IMR-90 (cell line): Measurements from ENCODE around the gene KRT79. TPM values are rescaled to one million over a fixed set of nuclear protein-coding genes. Genes with fewer than 3 reads are reported as not detected.

ENCODE experiments used
- ATAC-seq: fragments of 200-7000 bp; cut with Tn5 transposase; 2 replicates; pipeline ENCODE4 v1.9.1; 2020; ENCODE audit warnings: low read depth, mild to moderate bottlenecking, moderate library complexity
- BruUV-seq: library from RNA; stranded (reverse); fragments of 400-500 nt; replicated peaks from 2 replicates; lab custom pipeline; 2021; lab: Mats Ljungman, UMichigan
- CTCF ChIA-PET: fragments of 300-600 bp; formaldehyde crosslinking; extraction: SDS; loops from one replicate; lab custom pipeline; 2021; ENCODE audit warnings: antibody characterized with exemption; lab: Yijun Ruan, JAX
- POLR2A ChIA-PET: fragments of 300-600 bp; sonication (Branson Sonifier 250); formaldehyde crosslinking; loops from one replicate; lab custom pipeline; 2022; ENCODE audit warnings: antibody characterized with exemption; ENCODE audit not compliant: unreplicated experiment; lab: Charles Lee
- DNase-seq: peaks from one replicate; pipeline ENCODE4 v3.0.0; 2013
- H2AFZ ChIP-seq: replicated peaks from 2 replicates; pipeline ENCODE3; 2013; ENCODE audit warnings: low read length, mild to moderate bottlenecking; ENCODE audit not compliant: poor library complexity
- H2AK5ac ChIP-seq: 2 replicates; pipeline ENCODE4 v1.6.1; 2013; ENCODE audit warnings: low read depth, low read length, inconsistent platforms
- H2AK9ac ChIP-seq: replicated peaks from 2 replicates; pipeline ENCODE3; 2013; ENCODE audit warnings: mild to moderate bottlenecking, low read depth, low read length, moderate library complexity; ENCODE audit not compliant: poor library complexity
- H2BK120ac ChIP-seq: 2 replicates; pipeline ENCODE4 v1.6.1; 2013; ENCODE audit warnings: low read depth, low read length, inconsistent platforms
- H2BK15ac ChIP-seq: 3 replicates; pipeline ENCODE4 v1.6.1; 2013; ENCODE audit warnings: low read depth, low read length, inconsistent platforms
- H2BK20ac ChIP-seq: 2 replicates; pipeline ENCODE4 v1.6.1; 2013; ENCODE audit warnings: low read depth, mild to moderate bottlenecking, inconsistent platforms, low read length, moderate library complexity
- H2BK5ac ChIP-seq: 2 replicates; pipeline ENCODE4 v1.6.1; 2013; ENCODE audit warnings: mild to moderate bottlenecking, low read depth, low read length, inconsistent platforms; ENCODE audit not compliant: poor library complexity, severe bottlenecking
- H3K14ac ChIP-seq: replicated peaks from 2 replicates; pipeline ENCODE4 v1.6.1; 2013; ENCODE audit warnings: low read depth, low read length, inconsistent platforms
- H3K18ac ChIP-seq: 2 replicates; pipeline ENCODE4 v1.6.1; 2013; ENCODE audit warnings: low read depth, low read length, control low read depth
- H3K23ac ChIP-seq: 2 replicates; pipeline ENCODE4 v1.6.1; 2013; ENCODE audit warnings: low read depth, low read length, inconsistent platforms
- H3K27ac ChIP-seq: 2 replicates; pipeline ENCODE4 v1.5.1; 2013; ENCODE audit warnings: mild to moderate bottlenecking, control low read depth, low read length; ENCODE audit not compliant: insufficient read depth
- H3K27me3 ChIP-seq: 2 replicates; pipeline ENCODE4 v1.6.1; 2013; ENCODE audit warnings: low read length; ENCODE audit not compliant: control insufficient read depth, insufficient read depth
- H3K36me3 ChIP-seq: 2 replicates; pipeline ENCODE4 v1.6.1; 2013; ENCODE audit warnings: low read length, mixed read lengths; ENCODE audit not compliant: control insufficient read depth, insufficient read depth
- H3K4ac ChIP-seq: 2 replicates; pipeline ENCODE4 v1.6.1; 2013; ENCODE audit warnings: low read depth, low read length, inconsistent platforms
- H3K4me1 ChIP-seq: 2 replicates; pipeline ENCODE4 v1.6.1; 2013; ENCODE audit warnings: low read length, mixed read lengths; ENCODE audit not compliant: control insufficient read depth, insufficient read depth
- H3K4me2 ChIP-seq: 2 replicates; pipeline ENCODE4 v1.6.1; 2013; ENCODE audit warnings: low read depth, mild to moderate bottlenecking, control low read depth, low read length, moderate library complexity
- H3K4me3 ChIP-seq: 2 replicates; pipeline ENCODE4 v1.5.1; 2013; ENCODE audit warnings: low read depth, mild to moderate bottlenecking, control low read depth, low read length, moderate library complexity; ENCODE audit not compliant: insufficient read depth
- H3K56ac ChIP-seq: 2 replicates; pipeline ENCODE4 v1.6.1; 2013; ENCODE audit warnings: low read length, inconsistent platforms; ENCODE audit not compliant: insufficient read depth; ENCODE audit errors: extremely low read depth
- H3K79me1 ChIP-seq, 2 experiments: 2 replicates each; pipeline ENCODE4 v1.6.1; 2013; ENCODE audit warnings: low read length in 2 of 2, inconsistent platforms in 1 of 2, low read depth in 1 of 2
- H3K9ac ChIP-seq: 2 replicates; pipeline ENCODE4 v1.6.1; 2013; ENCODE audit warnings: low read depth, low read length, control low read depth
- H3K9me1 ChIP-seq: 2 replicates; pipeline ENCODE4 v1.6.1; 2013; ENCODE audit warnings: low read length, inconsistent platforms; ENCODE audit not compliant: insufficient read depth
- H3K9me3 ChIP-seq: 2 replicates; pipeline ENCODE4 v1.6.1; 2013; ENCODE audit warnings: low read length; ENCODE audit not compliant: control insufficient read depth, insufficient read depth
- H4K20me1 ChIP-seq: 2 replicates; pipeline ENCODE4 v1.6.1; 2013; ENCODE audit warnings: low read length, inconsistent platforms; ENCODE audit not compliant: insufficient read depth
- H4K5ac ChIP-seq: 2 replicates; pipeline ENCODE4 v1.6.1; 2013; ENCODE audit warnings: mild to moderate bottlenecking, low read depth, low read length, control low read depth
- H4K8ac ChIP-seq, 2 experiments: 2 replicates each; pipeline ENCODE4 v1.6.1; 2013; ENCODE audit warnings: low read depth in 2 of 2, low read length in 2 of 2, control low read depth in 1 of 2, inconsistent platforms in 1 of 2
- H4K91ac ChIP-seq: 2 replicates; pipeline ENCODE4 v1.6.1; 2013; ENCODE audit warnings: low read depth, low read length, inconsistent platforms; ENCODE audit not compliant: insufficient read depth
- BHLHE40 ChIP-seq: fragments of 150-350 bp; IDR thresholded peaks from 2 replicates; pipeline ENCODE4 v1.6.1; 2016; ENCODE audit warnings: mild to moderate bottlenecking, low read depth, low read length
- CHD1 ChIP-seq: IDR thresholded peaks from 2 replicates; pipeline ENCODE4 v1.6.1; 2012; ENCODE audit warnings: low read depth, low read length, improper control_type of control experiment
- FOS ChIP-seq: fragments of 150-350 bp; IDR thresholded peaks from 2 replicates; pipeline ENCODE4 v1.6.1; 2016; ENCODE audit warnings: low read depth, low read length
- MAFK ChIP-seq: IDR thresholded peaks from 2 replicates; pipeline ENCODE4 v1.6.1; 2012; ENCODE audit warnings: low read depth, low read length, improper control_type of control experiment
- MXI1 ChIP-seq: IDR thresholded peaks from 2 replicates; pipeline ENCODE4 v1.6.1; 2012; ENCODE audit warnings: low read depth, mild to moderate bottlenecking, low read length, moderate library complexity, borderline replicate concordance
- NFE2L2 ChIP-seq: fragments of 150-350 bp; IDR thresholded peaks from 2 replicates; pipeline ENCODE4 v1.6.1; 2016; ENCODE audit warnings: low read depth, mild to moderate bottlenecking, low read length
- RAD21 ChIP-seq: IDR thresholded peaks from 2 replicates; pipeline ENCODE4 v1.6.1; 2012; ENCODE audit warnings: low read length, improper control_type of control experiment
- RCOR1 ChIP-seq: IDR thresholded peaks from 2 replicates; pipeline ENCODE4 v1.6.1; 2012; ENCODE audit warnings: mild to moderate bottlenecking, low read length, improper control_type of control experiment; ENCODE audit not compliant: insufficient replicate concordance
- RFX5 ChIP-seq: IDR thresholded peaks from 2 replicates; pipeline ENCODE4 v1.8.0; 2012; ENCODE audit warnings: low read depth, mild to moderate bottlenecking, low read length, moderate library complexity
- WGBS, 2 experiments: methylation state at CpG; one replicate each; pipeline versions ENCODE4 v1.1.5 to v1.1.7; 2013; ENCODE audit warnings: missing lambda C conversion rate in 2 of 2; ENCODE audit not compliant: insufficient read length in 1 of 2; ENCODE audit errors: extremely low coverage in 2 of 2; 5-methylcytosine and 5-hydroxymethylcytosine counted together
- dilution Hi-C: fragments of 300-500 bp; cut with HindIII; formaldehyde crosslinking; loops from one replicate; pipeline ENCODE4 v1.14.3; 2018; ENCODE audit warnings: low sequenced_read_pairs; ENCODE audit not compliant: unreplicated experiment
- in situ Hi-C: fragments of 300-500 bp; cut with MboI; formaldehyde crosslinking; loops from 3 replicates; pipeline ENCODE4 v1.14.3; 2019; ENCODE audit warnings: low sequenced_read_pairs, inconsistent platforms, mixed read lengths
- intact Hi-C: fragments of 100-400 bp; cut with micrococcal nuclease; formaldehyde crosslinking; loops from 2 replicates; pipeline ENCODE4 v1.10.0; 2022
- polyA plus RNA-seq, 3 experiments: library from polyadenylated mRNA; depleted of rRNA; stranded (reverse); fragments of >200 nt; gene quantifications; 2 replicates each; pipeline ENCODE4 v1.2.3, GENCODE V29; 2012; ENCODE audit warnings: low replicate concordance in 1 of 3
- total RNA-seq: library from RNA; depleted of rRNA; stranded (reverse); fragments of >200 nt; gene quantifications from 2 replicates; pipeline ENCODE4 v1.2.3, GENCODE V29; 2012
- TF ChIP-seq, protein P1 (sequence below): fragments of 150-350 bp; IDR thresholded peaks from 2 replicates; pipeline ENCODE4 v1.6.1; 2016; ENCODE audit warnings: low read depth, mild to moderate bottlenecking, low read length, moderate library complexity, borderline replicate concordance
- TF ChIP-seq, protein P2 (sequence below): conservative IDR thresholded peaks from 2 replicates; pipeline ENCODE4 v1.5.1; 2012; ENCODE audit warnings: mild to moderate bottlenecking, low read depth, low read length, improper control_type of control experiment
- TF ChIP-seq, protein P3 (sequence below): fragments of 150-350 bp; IDR thresholded peaks from 2 replicates; pipeline ENCODE4 v1.6.1; 2017; ENCODE audit warnings: mild to moderate bottlenecking, antibody characterized with exemption, low read length, low read depth

Gene KRT79
- total and polyA plus RNA-seq, 2 of the 4 experiments (the other 2 are of a cell fraction): under 0.01 to 0.24 TPM

DNA sequence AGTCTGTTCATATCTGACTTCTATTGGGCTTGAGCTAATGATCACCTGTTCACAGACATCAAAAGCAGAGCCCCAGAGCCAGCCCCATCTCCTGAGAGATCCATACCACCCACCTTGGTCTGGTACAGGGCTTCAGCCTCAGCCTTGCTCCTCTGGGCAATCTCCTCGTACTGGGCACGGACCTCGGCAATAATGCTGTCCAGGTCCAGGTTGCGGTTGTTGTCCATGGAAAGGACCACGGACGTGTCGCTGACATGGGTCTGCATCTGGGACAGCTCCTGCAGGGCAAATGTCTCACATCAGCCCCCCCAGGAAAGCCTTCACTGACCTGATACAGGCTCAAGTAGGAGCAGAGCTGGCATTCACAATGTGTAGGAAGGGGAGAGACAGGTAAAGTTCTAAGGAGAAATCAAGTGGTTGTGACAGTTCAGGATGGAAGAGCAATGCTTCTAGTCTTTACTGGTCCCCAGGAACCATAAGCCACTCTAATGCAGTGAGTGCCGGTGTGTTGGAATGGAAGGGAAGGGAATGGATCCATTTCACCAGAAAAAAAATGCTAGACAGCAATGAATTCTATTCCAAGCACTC lies 25.4 kb downstream of the KRT79 start:
- dilution Hi-C loops: no loop called here
- Histone ChIP-seq H2BK5ac (no peak overlapping the region), H2BK20ac (no peak overlapping the region), H3K27me3 (peaks cover 48% of the 10 kb centered on the region), H4K5ac (no peak overlapping the region), H3K4ac (no peak overlapping the region), H3K27ac (no peak overlapping the region), H4K8ac (no peak overlapping the region), H4K20me1 (no peaks in the 10 kb centered on the region), H3K4me1 (no peaks in the 10 kb centered on the region), H3K9me1 (no peaks in the 10 kb centered on the region), H3K4me3 (no peak overlapping the region), H3K9me3 (no peaks in the 10 kb centered on the region), H3K4me2 (no peak overlapping the region), H3K18ac (no peak overlapping the region), H3K23ac (no peak overlapping the region), H4K91ac (no peak overlapping the region), H3K36me3 (no peaks in the 10 kb centered on the region), H2AK5ac (no peak overlapping the region), H3K9ac (no peak overlapping the region), H2BK120ac (no peak overlapping the region), H2BK15ac (no peak overlapping the region), H3K14ac (no peak overlapping the region), H3K56ac (no peak overlapping the region), H3K79me1 (no peaks in the 10 kb centered on the region), H2AFZ (no peak overlapping the region), H2AK9ac (no peak overlapping the region)
- ChIA-PET POLR2A (no interaction called here), CTCF (interaction anchor here (0.8 kb wide), 1 partner anchor 529 kb away, joined by 3 read pairs; no protein-coding TSS in a partner anchor)
- in situ Hi-C loops: no loop called here
- 66% methylated on average over 5 of the region's 8 CpGs; no CpG with 5 or more reads in 1 of the 2 experiments for WGBS, 2 experiments
- intact Hi-C loops: no loop called here
- no TSS peak for BruUV-seq
- no peak for TF ChIP-seq NFE2L2
- TF ChIP-seq, protein P1, sequence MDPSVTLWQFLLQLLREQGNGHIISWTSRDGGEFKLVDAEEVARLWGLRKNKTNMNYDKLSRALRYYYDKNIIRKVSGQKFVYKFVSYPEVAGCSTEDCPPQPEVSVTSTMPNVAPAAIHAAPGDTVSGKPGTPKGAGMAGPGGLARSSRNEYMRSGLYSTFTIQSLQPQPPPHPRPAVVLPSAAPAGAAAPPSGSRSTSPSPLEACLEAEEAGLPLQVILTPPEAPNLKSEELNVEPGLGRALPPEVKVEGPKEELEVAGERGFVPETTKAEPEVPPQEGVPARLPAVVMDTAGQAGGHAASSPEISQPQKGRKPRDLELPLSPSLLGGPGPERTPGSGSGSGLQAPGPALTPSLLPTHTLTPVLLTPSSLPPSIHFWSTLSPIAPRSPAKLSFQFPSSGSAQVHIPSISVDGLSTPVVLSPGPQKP: no peak
- TF ChIP-seq FOS: no peak
- no peak for TF ChIP-seq MAFK
- TF ChIP-seq BHLHE40: no peak
- no peak for TF ChIP-seq RAD21
- TF ChIP-seq, protein P2, sequence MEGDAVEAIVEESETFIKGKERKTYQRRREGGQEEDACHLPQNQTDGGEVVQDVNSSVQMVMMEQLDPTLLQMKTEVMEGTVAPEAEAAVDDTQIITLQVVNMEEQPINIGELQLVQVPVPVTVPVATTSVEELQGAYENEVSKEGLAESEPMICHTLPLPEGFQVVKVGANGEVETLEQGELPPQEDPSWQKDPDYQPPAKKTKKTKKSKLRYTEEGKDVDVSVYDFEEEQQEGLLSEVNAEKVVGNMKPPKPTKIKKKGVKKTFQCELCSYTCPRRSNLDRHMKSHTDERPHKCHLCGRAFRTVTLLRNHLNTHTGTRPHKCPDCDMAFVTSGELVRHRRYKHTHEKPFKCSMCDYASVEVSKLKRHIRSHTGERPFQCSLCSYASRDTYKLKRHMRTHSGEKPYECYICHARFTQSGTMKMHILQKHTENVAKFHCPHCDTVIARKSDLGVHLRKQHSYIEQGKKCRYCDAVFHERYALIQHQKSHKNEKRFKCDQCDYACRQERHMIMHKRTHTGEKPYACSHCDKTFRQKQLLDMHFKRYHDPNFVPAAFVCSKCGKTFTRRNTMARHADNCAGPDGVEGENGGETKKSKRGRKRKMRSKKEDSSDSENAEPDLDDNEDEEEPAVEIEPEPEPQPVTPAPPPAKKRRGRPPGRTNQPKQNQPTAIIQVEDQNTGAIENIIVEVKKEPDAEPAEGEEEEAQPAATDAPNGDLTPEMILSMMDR: no peak
- TF ChIP-seq MXI1: no peak
- no peak for TF ChIP-seq RCOR1
- no peak for TF ChIP-seq RFX5
- no peak for TF ChIP-seq CHD1
- TF ChIP-seq, protein P3, sequence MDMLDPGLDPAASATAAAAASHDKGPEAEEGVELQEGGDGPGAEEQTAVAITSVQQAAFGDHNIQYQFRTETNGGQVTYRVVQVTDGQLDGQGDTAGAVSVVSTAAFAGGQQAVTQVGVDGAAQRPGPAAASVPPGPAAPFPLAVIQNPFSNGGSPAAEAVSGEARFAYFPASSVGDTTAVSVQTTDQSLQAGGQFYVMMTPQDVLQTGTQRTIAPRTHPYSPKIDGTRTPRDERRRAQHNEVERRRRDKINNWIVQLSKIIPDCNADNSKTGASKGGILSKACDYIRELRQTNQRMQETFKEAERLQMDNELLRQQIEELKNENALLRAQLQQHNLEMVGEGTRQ: no peak
- DNase-seq (no peak), ATAC-seq (no peak)
